GM12874 (cell line): ENCODE data around the gene TXNRD2.

Experiments used
- TF ChIP-seq, protein P1 (sequence below): IDR thresholded peaks from 2 replicates; pipeline ENCODE4 v1.5.1; 2011; ENCODE audit warnings: low read depth, mild to moderate bottlenecking, control low read depth, low read length, moderate library complexity; ENCODE audit not compliant: insufficient read depth

TXNRD2 gene

DNA sequence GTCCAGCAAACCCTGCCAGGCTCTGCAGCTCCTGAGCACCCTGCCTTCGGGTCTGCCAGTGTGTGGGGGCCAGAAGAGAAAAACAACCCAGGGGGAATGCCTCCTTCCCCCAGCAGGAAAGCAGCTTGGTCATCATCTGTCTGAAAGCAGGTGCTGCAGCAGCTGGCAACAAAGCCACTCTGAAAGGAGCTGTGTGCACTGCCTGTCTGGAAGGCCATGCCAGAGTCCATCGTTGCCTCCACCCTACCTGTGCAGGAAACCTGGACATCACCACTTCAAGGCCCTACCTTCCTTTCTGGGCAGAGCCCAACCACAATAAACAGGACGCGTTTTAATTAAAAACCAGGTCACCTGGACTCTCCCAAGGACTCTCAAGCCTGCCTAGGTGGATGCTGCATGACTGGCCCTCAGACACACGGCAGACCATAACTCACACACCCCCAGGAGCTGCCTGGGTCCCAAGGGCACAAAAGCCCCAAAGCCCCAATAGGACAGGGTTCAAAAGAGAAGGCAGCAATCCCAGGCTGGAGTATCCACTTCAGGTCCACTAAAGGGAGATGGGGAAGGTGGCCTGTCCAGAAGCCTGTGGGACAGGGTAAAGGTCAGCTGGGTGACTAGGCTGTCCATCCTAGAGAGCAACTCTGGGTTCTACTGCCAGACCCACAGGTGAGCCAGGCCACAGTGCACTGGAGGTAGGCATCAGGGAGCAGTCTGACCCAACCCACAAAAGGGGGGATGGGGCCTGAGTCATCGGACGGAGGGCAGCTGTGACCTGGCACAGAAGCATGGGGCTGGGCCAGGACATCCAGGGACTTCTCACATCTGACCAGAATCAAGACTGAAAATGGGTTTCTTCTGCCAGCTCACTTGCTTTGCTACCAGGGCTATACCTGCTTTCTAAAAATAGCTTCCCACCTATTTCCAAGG lies 93.1 kb downstream of the TXNRD2 start:
- TF ChIP-seq, protein P1, sequence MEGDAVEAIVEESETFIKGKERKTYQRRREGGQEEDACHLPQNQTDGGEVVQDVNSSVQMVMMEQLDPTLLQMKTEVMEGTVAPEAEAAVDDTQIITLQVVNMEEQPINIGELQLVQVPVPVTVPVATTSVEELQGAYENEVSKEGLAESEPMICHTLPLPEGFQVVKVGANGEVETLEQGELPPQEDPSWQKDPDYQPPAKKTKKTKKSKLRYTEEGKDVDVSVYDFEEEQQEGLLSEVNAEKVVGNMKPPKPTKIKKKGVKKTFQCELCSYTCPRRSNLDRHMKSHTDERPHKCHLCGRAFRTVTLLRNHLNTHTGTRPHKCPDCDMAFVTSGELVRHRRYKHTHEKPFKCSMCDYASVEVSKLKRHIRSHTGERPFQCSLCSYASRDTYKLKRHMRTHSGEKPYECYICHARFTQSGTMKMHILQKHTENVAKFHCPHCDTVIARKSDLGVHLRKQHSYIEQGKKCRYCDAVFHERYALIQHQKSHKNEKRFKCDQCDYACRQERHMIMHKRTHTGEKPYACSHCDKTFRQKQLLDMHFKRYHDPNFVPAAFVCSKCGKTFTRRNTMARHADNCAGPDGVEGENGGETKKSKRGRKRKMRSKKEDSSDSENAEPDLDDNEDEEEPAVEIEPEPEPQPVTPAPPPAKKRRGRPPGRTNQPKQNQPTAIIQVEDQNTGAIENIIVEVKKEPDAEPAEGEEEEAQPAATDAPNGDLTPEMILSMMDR: no peak

DNA sequence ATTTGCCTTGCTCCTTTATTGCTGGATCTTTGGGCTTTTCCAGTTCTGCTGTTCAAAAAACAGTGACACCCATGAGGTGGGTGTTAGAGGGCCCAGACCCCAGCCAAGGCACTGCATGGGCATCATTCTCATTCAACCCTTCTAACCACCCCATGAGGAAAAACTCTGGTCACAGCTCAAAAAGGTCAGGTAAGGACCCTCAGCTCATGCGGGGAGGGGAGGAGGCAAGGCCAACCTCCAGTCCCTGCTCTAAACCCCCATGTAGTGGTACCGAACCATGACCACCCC lies 94.3 kb downstream of the TXNRD2 start:
- TF ChIP-seq, protein P1: no peak

DNA sequence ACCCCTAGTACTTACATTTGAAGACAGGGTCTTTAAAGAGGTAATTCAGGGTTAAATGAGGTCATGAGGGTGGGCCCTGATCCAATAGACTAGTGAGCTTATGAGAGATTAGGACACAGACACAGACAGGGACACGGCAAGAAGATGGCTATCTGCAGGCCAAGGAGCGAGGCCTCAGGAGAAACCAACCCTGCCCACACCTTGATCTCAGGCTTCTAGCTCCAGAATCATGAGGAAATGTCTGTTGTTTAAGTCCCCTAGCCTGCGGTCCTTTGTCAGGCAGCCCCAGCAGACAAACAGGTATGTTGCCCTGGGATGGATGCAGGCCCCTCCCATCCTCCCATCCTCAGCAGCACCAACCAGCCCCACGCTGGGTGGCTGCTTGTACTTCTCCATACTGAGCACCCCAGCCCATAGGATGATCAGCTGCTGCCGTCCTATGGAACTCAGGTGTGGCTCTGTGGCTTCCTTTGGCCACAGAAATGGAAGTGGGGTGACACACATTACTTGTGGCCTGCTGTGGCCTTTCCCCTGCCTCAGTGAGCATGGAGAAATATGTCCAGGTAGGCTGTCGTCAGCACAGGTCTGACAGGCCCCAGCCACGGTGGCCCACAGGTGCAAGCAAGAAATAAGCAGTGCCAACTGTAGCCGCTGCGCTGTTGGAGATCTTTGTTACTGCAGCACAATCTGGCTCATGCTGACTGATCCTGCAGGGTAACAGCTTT lies 94.8 kb downstream of the TXNRD2 start:
- TF ChIP-seq, protein P1: no peak

DNA sequence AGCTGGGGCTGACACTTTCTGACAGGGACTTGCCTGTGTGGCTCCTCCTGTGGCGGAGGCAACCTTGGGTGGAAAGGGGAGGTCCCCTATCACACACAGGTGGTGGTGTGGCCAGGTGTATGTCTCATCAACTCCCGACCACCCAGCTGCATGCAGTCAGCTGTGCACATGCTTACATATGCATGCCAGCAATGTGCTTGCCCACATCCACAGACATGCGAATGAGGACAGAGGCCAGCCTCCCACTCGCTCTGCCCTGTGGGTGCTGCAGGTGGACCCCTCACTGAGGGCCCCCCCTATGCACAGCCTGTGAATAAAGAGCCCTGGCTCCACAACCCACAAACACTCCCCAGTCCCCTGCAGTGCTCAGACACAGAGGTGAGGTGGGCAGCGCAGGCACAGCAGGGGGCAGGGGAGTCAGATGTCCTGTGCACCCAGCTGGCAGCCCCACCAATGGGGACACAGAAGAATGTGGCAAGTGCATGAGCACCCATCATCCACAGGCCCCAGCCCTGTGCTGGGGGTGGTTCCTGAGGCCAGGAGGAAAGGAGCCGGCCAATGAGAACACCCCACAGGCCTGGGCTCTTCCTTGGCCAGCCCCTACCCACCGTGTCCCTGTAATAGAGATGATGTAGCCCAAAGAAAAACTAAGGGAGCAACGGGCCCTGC lies 96.4 kb downstream of the TXNRD2 start:
- TF ChIP-seq, protein P1: no peak

DNA sequence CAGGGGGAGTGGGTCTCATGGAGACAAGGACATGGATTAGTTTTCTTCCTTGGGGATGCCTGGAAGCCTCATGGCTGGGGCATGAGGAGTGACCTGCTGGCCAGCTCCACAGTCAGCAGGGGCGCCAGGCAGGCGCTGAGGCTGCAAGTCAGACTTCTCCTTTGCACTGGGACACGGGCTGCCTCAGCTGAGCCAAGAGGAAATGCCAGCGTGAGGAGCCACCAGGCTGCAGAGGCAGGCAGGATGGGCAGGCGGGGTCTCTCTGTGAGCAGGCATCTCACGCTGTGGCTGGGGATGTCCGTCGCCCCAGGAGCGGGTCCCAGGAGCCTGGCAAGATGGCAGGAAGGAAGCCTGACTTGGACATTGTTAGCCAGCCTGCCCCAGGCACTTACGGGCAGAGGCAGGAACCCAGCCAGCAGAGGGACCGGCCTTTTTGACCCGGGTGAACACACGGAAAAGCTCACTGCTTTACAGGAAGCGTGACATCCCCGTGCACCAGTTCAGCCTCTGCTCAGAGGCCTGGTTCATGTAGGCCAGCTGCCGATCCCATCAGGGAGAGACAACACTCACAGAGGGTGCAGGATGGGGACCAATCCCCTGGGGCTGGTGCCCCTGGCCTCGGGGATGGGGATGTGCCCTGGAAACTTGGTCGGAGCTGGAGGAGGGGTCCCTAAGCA lies 97.1 kb downstream of the TXNRD2 start:
- TF ChIP-seq, protein P1: no peak

DNA sequence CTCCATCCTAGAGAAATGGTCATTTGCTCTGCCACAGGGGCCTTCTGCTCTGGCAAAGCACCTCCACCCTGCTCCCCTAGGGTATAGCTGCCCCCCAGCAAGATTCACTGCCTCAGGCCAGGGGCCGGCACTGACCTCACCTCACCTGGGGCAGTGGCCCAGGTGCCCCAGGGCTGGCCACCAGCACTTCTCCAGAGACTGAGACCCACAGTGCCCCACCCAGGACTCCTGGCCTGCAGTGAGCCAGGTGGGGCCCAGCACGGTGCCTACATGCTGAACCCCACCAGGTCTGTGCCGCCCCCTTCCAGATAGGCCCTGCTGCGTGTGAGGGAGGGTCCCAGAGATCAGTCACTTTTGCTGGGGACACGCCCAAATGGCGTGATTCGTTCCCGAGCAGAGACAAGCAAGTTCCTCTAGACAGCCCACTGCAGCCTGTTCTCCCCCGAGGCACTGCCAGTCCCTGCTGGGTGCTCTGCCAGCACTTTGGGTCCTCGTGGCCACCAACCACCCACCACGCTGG lies 97.7 kb downstream of the TXNRD2 start:
- TF ChIP-seq, protein P1: no peak
